GM12873 (cell line): ENCODE measurements around the gene TMBIM1.

Source experiments
- CTCF ChIP-seq: IDR thresholded peaks from 2 replicates; pipeline ENCODE4 v1.5.1; 2012; ENCODE audit warnings: low read depth, mild to moderate bottlenecking, moderate library complexity, low read length, control low read depth; ENCODE audit not compliant: insufficient read depth; ENCODE audit errors: missing control alignments

TMBIM1 gene

GRCh38 chr2:218315397-218315796 is 23.1 kb upstream of the TMBIM1 start:
- TF ChIP-seq CTCF, result no peak

GRCh38 chr2:218313356-218313755 is 21.1 kb upstream of the TMBIM1 start:
- TF ChIP-seq CTCF, result no peak

GRCh38 chr2:218312267-218312756 is 20.0 kb upstream of the TMBIM1 start:
- TF ChIP-seq CTCF, result no peak

GRCh38 chr2:218310853-218311540 is 18.7 kb upstream of the TMBIM1 start:
- TF ChIP-seq CTCF, result no peak

- no peak for TF ChIP-seq CTCF
These were observed 15.2 kb upstream of the TMBIM1 start for GRCh38 chr2:218307415-218308090.

GRCh38 chr2:218306184-218306920 is 14.0 kb upstream of the TMBIM1 start:
- TF ChIP-seq CTCF, result no peak

- TF ChIP-seq CTCF, result no peak
These were observed 13.1 kb upstream of the TMBIM1 start for GRCh38 chr2:218305383-218305782.
